ENCODE data around the gene GABRR3.

GRCh38 chr3:98010194-98010882 is 24.8 kb downstream of the GABRR3 start:
- TF ChIP-seq, protein P1, sequence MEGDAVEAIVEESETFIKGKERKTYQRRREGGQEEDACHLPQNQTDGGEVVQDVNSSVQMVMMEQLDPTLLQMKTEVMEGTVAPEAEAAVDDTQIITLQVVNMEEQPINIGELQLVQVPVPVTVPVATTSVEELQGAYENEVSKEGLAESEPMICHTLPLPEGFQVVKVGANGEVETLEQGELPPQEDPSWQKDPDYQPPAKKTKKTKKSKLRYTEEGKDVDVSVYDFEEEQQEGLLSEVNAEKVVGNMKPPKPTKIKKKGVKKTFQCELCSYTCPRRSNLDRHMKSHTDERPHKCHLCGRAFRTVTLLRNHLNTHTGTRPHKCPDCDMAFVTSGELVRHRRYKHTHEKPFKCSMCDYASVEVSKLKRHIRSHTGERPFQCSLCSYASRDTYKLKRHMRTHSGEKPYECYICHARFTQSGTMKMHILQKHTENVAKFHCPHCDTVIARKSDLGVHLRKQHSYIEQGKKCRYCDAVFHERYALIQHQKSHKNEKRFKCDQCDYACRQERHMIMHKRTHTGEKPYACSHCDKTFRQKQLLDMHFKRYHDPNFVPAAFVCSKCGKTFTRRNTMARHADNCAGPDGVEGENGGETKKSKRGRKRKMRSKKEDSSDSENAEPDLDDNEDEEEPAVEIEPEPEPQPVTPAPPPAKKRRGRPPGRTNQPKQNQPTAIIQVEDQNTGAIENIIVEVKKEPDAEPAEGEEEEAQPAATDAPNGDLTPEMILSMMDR (IDR thresholded peaks at IDR 0.05; ENCODE audit: insufficient read depth, low read length, poor library complexity, severe bottlenecking) = no peak
- no peak for TF ChIP-seq EZH2phosphoT487 (conservative IDR thresholded peaks at IDR 0.05; ENCODE audit: low read length)
